Progenitor cell of endocrine pancreas (in vitro differentiated cells): ENCODE data around the gene SMNDC1. TPM values are rescaled to one million over a fixed set of nuclear protein-coding genes. Genes with fewer than 3 reads are reported as not detected.

ENCODE experiments used
- DNase-seq: peaks from one replicate; pipeline ENCODE4 v3.0.0; 2021; ENCODE audit warnings: low spot score; ENCODE audit not compliant: unreplicated experiment
- H3K27ac Mint-ChIP-seq: 2 replicates; pipeline ENCODE4 v1.8.0; 2021; ENCODE audit warnings: mild to moderate bottlenecking, moderate library complexity, mixed read lengths
- H3K27me3 Mint-ChIP-seq: 2 replicates; pipeline ENCODE4 v1.8.0; 2021; ENCODE audit warnings: mixed read lengths
- H3K36me3 Mint-ChIP-seq: 2 replicates; pipeline ENCODE4 v1.8.0; 2022; ENCODE audit warnings: mixed read lengths; ENCODE audit not compliant: insufficient read depth
- H3K4me1 Mint-ChIP-seq: 2 replicates; pipeline ENCODE4 v1.8.0; 2021; ENCODE audit warnings: low read depth, mixed read lengths
- H3K4me3 Mint-ChIP-seq: 2 replicates; pipeline ENCODE4 v1.8.0; 2021; ENCODE audit warnings: low read depth, mild to moderate bottlenecking, moderate library complexity, mixed read lengths
- H3K9me3 Mint-ChIP-seq: 2 replicates; pipeline ENCODE4 v1.8.0; 2021; ENCODE audit warnings: low read depth, mixed read lengths
- long read RNA-seq: library from polyadenylated mRNA; unstranded; transcript quantifications from one replicate; pipeline ENCODE4 v2.0.0, GENCODE V29; 2020
- total RNA-seq: library from RNA; stranded (reverse); gene quantifications from 2 replicates; pipeline ENCODE4 v1.2.1, GENCODE V29; 2021
- TF ChIP-seq, protein P1 (sequence below): fragments of 200-600 bp; sonication (generic); IDR thresholded peaks from one replicate; pipeline ENCODE4 v1.5.0; 2021; ENCODE audit warnings: antibody characterized with exemption, mild to moderate bottlenecking; ENCODE audit not compliant: unreplicated experiment

The SMNDC1 gene
- 39.4 and 41.4 TPM in 2 replicates for total RNA-seq
- long read RNA-seq, full-length matches to known transcripts, result 10 of 18 reads
- long read RNA-seq, partial matches to known transcripts, result 5 of 18 reads
- long read RNA-seq, other reads (novel, unspliced or antisense), result 3 of 18 reads

DNA sequence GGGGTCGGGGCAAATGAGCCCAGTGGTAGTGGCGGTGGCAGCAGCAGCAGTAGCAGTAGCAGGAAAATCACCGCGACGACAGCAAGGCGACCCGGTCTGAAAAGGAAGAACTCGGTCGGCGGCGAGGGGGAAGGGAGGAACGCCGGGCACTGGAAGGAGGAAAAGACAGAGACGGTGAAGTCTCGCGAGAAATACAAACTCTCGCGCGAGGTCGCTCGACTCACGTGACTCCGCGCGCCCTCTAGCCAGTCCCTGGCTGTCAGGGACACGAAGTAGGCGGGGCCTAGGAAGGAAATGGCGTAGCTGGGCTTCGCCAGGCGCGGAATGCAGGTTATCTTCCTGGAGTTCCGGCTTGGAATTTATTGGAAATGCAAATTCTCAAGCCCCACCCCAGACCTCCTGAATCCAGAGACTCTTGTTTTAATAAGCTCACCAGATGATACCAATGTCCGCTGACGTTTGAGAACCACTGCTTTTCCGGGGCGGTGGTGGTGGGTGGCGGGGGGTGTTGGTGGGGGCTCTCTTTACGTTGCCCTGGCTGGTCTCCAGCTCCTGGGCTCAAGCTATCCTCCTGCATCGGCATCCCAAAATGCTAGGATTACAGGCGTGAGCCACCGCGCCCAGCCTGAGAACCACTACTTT, at the start of gene SMNDC1:
TSS of gene SMNDC1 (minus strand) at position 141 of the 642 bp plus-strand sequence. CDS start 1,333 bp downstream, outside the sequence.
- DNase-seq, result peak; percentile 96
- TF ChIP-seq, protein P1, sequence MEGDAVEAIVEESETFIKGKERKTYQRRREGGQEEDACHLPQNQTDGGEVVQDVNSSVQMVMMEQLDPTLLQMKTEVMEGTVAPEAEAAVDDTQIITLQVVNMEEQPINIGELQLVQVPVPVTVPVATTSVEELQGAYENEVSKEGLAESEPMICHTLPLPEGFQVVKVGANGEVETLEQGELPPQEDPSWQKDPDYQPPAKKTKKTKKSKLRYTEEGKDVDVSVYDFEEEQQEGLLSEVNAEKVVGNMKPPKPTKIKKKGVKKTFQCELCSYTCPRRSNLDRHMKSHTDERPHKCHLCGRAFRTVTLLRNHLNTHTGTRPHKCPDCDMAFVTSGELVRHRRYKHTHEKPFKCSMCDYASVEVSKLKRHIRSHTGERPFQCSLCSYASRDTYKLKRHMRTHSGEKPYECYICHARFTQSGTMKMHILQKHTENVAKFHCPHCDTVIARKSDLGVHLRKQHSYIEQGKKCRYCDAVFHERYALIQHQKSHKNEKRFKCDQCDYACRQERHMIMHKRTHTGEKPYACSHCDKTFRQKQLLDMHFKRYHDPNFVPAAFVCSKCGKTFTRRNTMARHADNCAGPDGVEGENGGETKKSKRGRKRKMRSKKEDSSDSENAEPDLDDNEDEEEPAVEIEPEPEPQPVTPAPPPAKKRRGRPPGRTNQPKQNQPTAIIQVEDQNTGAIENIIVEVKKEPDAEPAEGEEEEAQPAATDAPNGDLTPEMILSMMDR, result no peak
- Mint-ChIP-seq H3K27ac (peak within 1 kb of the TSS; percentile 99), H3K36me3 (peaks cover 6% of the 10 kb centered on the region), H3K4me3 (peak within 1 kb of the TSS; percentile 90), H3K4me1 (peaks cover 22% of the 10 kb centered on the region), H3K9me3 (no peaks in the 10 kb centered on the region), H3K27me3 (no peaks in the 10 kb centered on the region)

DNA sequence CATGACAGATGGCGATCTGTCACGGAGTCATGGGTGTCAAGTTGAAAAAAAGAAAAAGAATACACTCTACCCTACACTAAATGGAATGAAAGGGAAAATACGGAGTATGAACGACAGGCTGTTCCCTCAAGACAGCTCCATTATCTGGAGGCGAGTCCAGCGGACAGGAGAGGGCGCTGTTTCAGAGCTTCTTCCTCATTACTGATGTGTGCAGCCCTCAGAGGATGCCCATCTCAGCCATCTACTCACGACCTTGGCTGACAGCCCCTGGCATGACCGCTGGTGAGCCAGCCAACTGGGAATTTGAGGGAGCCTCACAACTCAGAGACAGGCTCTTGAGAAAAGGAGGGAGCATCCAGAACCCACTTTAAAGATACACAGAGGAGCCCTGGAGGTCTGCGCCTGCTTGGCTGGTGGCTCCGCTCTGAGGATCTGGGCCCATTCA, 49.6 kb upstream of the SMNDC1 start:
- peaks cover 31% of the 10 kb centered on the region for H3K4me1 Mint-ChIP-seq

DNA sequence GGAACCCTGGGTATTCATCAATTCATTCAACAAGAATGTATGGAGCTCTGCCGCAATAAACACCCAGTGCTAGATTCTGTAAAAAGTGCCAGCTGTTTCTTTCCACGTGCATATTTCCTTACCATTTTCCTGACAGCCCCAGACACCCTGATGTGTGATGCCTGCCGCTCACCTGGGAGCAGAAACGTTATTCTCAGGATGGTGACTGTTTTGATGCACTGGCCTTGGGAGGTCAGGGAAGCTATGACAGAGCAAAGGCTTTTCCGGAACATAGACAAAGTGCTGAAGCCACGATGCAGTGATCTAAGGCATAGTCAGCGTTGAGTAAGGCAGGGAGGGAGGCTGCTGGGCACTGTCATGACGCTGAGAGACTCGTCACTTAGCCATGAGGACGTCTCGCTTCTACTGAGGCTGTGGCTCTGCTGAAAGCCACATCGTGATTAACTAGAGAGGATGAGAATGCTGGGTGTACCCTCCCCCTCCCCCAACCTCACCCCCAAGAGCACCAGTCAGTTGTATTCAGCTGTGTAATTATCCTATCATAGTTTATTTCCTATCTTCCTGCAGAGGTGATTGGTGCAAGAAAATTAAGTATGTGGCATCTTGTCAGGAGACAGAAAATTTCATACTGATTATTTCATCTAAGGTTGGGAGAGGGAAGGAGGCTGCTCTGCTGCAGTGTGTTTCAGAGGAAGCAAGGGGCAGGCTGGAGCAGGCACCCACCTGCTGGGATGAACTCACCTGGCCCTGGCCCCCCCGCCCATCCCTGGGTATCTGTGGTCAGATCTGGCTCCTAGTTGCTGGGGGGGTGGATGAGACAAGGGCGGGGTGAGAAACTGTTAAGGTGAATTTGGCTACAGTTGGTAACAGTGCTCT, 48.8 kb upstream of the SMNDC1 start:
- peak overlapping the region; percentile 60 for H3K27ac Mint-ChIP-seq

More for the DNA sequence above, 49.6 kb upstream of the SMNDC1 start:
- Mint-ChIP-seq H3K36me3 (no peaks in the 10 kb centered on the region), H3K9me3 (no peaks in the 10 kb centered on the region), H3K27ac (no peak overlapping the region), H3K27me3 (peaks cover 3% of the 10 kb centered on the region), H3K4me3 (no peak overlapping the region)
- TF ChIP-seq, protein P1, result peak; percentile 77
- peak; percentile 51 for DNase-seq

DNA sequence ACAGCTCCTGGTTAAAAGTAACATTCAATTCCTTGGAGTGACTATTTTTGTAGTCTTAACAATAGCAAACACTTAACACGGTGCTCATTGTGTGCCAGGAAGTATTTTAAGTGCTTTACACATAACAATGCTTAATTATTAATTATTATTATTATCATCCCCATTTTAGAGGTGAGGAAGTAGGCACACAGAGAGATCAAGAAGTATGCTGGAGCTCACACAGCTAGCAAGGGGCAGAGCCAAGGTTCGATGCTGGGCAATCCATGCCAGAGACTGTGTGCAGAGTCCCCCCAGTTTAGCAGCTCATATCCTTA, 48.2 kb upstream of the SMNDC1 start:
- peaks cover 21% of the 10 kb centered on the region for H3K4me1 Mint-ChIP-seq
- peaks cover 3% of the 10 kb centered on the region for H3K27me3 Mint-ChIP-seq
- H3K4me3 Mint-ChIP-seq, result no peak overlapping the region
- H3K27ac Mint-ChIP-seq, result no peak overlapping the region
- DNase-seq, result no peak
- H3K36me3 Mint-ChIP-seq, result no peaks in the 10 kb centered on the region
- TF ChIP-seq, protein P1, result no peak
- no peaks in the 10 kb centered on the region for H3K9me3 Mint-ChIP-seq

More for the DNA sequence above, 48.8 kb upstream of the SMNDC1 start:
- Mint-ChIP-seq H3K4me3 (no peak overlapping the region), H3K36me3 (no peaks in the 10 kb centered on the region), H3K27me3 (peaks cover 3% of the 10 kb centered on the region), H3K9me3 (no peaks in the 10 kb centered on the region), H3K4me1 (peaks cover 26% of the 10 kb centered on the region)
- TF ChIP-seq, protein P1, result no peak
- DNase-seq, result no peak

DNA sequence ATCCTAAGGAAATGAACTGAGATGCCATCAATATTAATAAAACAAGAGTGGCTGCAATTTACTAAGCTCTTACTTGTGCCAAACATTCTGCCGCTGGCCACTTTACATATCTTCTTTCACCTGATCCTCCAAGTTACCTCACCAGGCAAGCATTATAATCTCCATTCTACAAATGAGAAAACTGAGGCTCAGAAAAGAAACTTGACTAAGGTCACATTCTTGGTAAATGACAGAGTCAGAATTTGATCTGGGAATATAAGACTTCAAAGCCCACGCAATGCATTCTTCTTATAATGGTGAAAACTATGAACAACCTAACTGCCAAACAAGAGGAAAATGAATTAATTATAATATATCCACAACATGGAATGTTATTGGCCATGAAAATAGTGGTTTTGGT, 46.1 kb upstream of the SMNDC1 start:
- Mint-ChIP-seq H3K4me1 (peaks cover 17% of the 10 kb centered on the region), H3K27me3 (peaks cover 8% of the 10 kb centered on the region), H3K27ac (no peak overlapping the region), H3K36me3 (no peaks in the 10 kb centered on the region), H3K9me3 (no peaks in the 10 kb centered on the region), H3K4me3 (no peak overlapping the region)
- no peak for DNase-seq
- TF ChIP-seq, protein P1, result no peak
